ENCODE results near the gene NDC80.

DNA sequence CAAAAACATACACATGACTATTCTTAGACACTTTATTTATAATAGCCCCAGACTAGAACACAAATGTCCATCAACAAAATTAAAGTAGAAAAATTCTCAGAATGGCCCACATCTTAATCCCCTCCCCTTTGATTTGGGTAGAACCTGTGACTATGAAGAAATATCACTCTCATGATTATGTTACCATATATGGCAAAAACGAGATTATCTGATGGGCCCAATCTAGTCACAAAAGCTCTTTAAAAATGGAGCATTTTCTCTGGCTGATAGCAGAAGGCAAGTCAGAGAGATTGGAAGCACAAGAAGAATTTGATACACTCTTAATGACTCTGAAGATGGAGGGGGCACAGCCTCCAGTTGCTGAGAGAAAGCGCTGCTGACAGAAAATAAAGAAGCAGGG lies 39.6 kb upstream of the NDC80 start:
- TF ChIP-seq, protein P1, sequence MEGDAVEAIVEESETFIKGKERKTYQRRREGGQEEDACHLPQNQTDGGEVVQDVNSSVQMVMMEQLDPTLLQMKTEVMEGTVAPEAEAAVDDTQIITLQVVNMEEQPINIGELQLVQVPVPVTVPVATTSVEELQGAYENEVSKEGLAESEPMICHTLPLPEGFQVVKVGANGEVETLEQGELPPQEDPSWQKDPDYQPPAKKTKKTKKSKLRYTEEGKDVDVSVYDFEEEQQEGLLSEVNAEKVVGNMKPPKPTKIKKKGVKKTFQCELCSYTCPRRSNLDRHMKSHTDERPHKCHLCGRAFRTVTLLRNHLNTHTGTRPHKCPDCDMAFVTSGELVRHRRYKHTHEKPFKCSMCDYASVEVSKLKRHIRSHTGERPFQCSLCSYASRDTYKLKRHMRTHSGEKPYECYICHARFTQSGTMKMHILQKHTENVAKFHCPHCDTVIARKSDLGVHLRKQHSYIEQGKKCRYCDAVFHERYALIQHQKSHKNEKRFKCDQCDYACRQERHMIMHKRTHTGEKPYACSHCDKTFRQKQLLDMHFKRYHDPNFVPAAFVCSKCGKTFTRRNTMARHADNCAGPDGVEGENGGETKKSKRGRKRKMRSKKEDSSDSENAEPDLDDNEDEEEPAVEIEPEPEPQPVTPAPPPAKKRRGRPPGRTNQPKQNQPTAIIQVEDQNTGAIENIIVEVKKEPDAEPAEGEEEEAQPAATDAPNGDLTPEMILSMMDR (IDR thresholded peaks at IDR 0.05; ENCODE audit: insufficient read depth, low read depth, low read length): no peak
- TF ChIP-seq EZH2 (IDR thresholded peaks at IDR 0.05; ENCODE audit: insufficient read depth, low read length): no peak

Data from astrocyte (in vitro differentiated cells and primary cell).